Stimulated activated CD8-positive, alpha-beta memory T cell treated with anti-CD3 and anti-CD28 coated beads, Interleukin-15, amount 100 ng/mL, for 48 hours (primary cell): ENCODE results near the gene DLGAP4.

Source experiments
- DNase-seq, 2 donors: peaks; one replicate each; pipeline ENCODE4 v3.0.0-alpha.2; 2020; ENCODE audit warnings: low read depth in 2 of 2

Gene DLGAP4

GRCh38 chr20:36411861-36412454 is 105.8 kb downstream of the DLGAP4 start:
- DNase-seq, result no peak

- no peak for DNase-seq
Observed at GRCh38 chr20:36415475-36416002, 109.4 kb downstream of the DLGAP4 start.

GRCh38 chr20:36418711-36419110 is 112.6 kb downstream of the DLGAP4 start:
- no peak for DNase-seq

- DNase-seq, result no peak
Observed at GRCh38 chr20:36421641-36422040, 115.5 kb downstream of the DLGAP4 start.

- DNase-seq, result no peak
Observed at GRCh38 chr20:36424314-36424713, 118.2 kb downstream of the DLGAP4 start.

- DNase-seq, result no peak
Observed at GRCh38 chr20:36425166-36425565, 119.0 kb downstream of the DLGAP4 start.

- no peak for DNase-seq
Observed at GRCh38 chr20:36431604-36432003, 125.5 kb downstream of the DLGAP4 start.

- no peak for DNase-seq
Observed at GRCh38 chr20:36432096-36432495, 126.0 kb downstream of the DLGAP4 start.

GRCh38 chr20:36434383-36434782 is 128.2 kb downstream of the DLGAP4 start:
- DNase-seq, result no peak

- DNase-seq, result no peak
Observed at GRCh38 chr20:36435124-36435523, 129.0 kb downstream of the DLGAP4 start.

GRCh38 chr20:36435592-36436541 is 129.7 kb downstream of the DLGAP4 start:
- peak; percentile 76 to 79 for DNase-seq

GRCh38 chr20:36439040-36439730 is 133.0 kb downstream of the DLGAP4 start:
- DNase-seq, result peak; percentile 34 to 49

- DNase-seq, result no peak
Observed at GRCh38 chr20:36439731-36440072, 133.6 kb downstream of the DLGAP4 start.

- no peak for DNase-seq
Observed at GRCh38 chr20:36440370-36441026, 134.4 kb downstream of the DLGAP4 start.

GRCh38 chr20:36441027-36441414 is 134.9 kb downstream of the DLGAP4 start:
- no peak for DNase-seq

- DNase-seq, result no peak
Observed at GRCh38 chr20:36441416-36441815, 135.3 kb downstream of the DLGAP4 start.

- no peak for DNase-seq
Observed at GRCh38 chr20:36445847-36446246, 139.7 kb downstream of the DLGAP4 start.

GRCh38 chr20:36446557-36446956 is 140.4 kb downstream of the DLGAP4 start:
- DNase-seq, result no peak

GRCh38 chr20:36447101-36447500 is 141.0 kb downstream of the DLGAP4 start:
- no peak for DNase-seq

- DNase-seq, result no peak
Observed at GRCh38 chr20:36449663-36450062, 143.5 kb downstream of the DLGAP4 start.

GRCh38 chr20:36454332-36454697 is 148.2 kb downstream of the DLGAP4 start:
- no peak for DNase-seq
